ENCODE measurements around the gene AHCYL1. TPM values are rescaled to one million over a fixed set of nuclear protein-coding genes. Genes with fewer than 3 reads are reported as not detected.

Gene AHCYL1
- total RNA-seq, 3 donors from 2014 or later (not counting 1 experiment from before 2014, with no cell fraction given): 23.3 to 30.0 (median 29.1) TPM

GRCh38 chr1:109938556-109938955 is 46.0 kb upstream of the AHCYL1 start:
- H3K36me3 Mint-ChIP-seq: peaks cover 7% of the 10 kb centered on the region
- peaks cover 3 to 6% of the 10 kb centered on the region in 2 donors for H3K9me3 Mint-ChIP-seq
- H3K27me3 Mint-ChIP-seq (ENCODE audit: low read depth in 2 of 2): peaks cover 8 to 38% of the 10 kb centered on the region in 2 donors
- H3K36me3 ChIP-seq (ENCODE audit: control insufficient read depth, insufficient read depth, low read length): no peaks in the 10 kb centered on the region
- intact Hi-C loops (cut with micrococcal nuclease): no loop called here
- peaks cover 6% of the 10 kb centered on the region for H3K9me3 ChIP-seq (ENCODE audit: control insufficient read depth, insufficient read depth, low read length)
- no peak for ATAC-seq
- DNase-seq: no peak
- WGBS (ENCODE audit: insufficient coverage): 100% methylated on average over 1 of the region's 2 CpGs
- H3K4me1 Mint-ChIP-seq: peaks cover 5 to 6% of the 10 kb centered on the region in 2 donors
- H3K4me3 ChIP-seq (ENCODE audit: low read length): no peak overlapping the region
- no peak for TF ChIP-seq CTCF (IDR thresholded peaks at IDR 0.05)
- peaks cover 10% of the 10 kb centered on the region for H3K4me1 ChIP-seq (ENCODE audit: control insufficient read depth, insufficient read depth, low read length)
- H3K27ac ChIP-seq (ENCODE audit: low read length): no peak overlapping the region
- H3K27ac Mint-ChIP-seq: no peak overlapping the region
- no peaks in the 10 kb centered on the region for H3K27me3 ChIP-seq (ENCODE audit: control insufficient read depth, insufficient read depth, low read length)
- no peak overlapping the region for H3K4me3 Mint-ChIP-seq

DNA sequence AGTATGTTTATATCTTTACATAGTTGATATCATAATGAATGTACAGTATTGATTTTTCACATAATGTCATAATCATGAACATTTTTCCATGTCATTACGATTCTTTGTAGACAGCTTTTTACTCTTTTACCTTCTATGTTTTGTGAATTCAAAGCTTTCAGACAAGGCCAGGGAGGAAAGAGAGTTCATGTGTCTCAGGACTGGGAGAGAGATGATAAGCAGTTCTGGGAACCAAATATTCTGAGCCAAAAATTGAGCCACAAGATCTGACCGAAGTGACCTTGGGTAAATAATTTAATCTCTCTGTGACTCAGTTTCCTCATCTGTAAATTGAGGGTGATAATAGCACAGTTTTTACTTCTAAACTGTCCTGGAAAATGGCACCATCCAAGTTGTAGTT is 42.1 kb upstream of the AHCYL1 start:
- H3K9me3 Mint-ChIP-seq: peaks cover 0 to 2% of the 10 kb centered on the region in 2 donors
- no peak overlapping the region for H3K4me3 ChIP-seq (ENCODE audit: low read length)
- TF ChIP-seq CTCF (IDR thresholded peaks at IDR 0.05): no peak

DNA sequence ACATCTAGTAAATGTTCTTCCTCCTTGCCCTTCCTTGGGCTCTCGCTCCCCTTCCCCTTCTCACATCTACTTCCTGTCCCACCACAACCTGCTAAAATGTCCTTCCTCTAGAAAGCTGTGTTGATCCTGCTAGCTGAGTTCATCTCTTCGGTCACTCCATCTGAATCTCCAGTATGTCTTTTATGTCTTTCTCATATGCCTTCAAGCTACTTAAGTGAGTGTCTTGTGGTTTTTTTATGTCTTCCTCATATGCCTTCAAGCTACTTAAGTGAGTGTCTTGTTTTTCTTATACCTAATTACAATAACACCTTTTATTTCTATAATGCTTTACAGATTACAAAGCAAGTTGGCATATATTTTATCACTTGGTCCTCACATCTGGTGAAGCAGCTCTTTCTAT is 40.0 kb upstream of the AHCYL1 start:
- peaks cover 12 to 13% of the 10 kb centered on the region in 2 donors for H3K27me3 Mint-ChIP-seq (ENCODE audit: low read depth in 2 of 2)
- WGBS (ENCODE audit: insufficient coverage): 33% methylated on average over 2 of the region's 2 CpGs
- H3K36me3 Mint-ChIP-seq: no peaks in the 10 kb centered on the region
- H3K27me3 ChIP-seq (ENCODE audit: control insufficient read depth, insufficient read depth, low read length): no peaks in the 10 kb centered on the region
- DNase-seq: no peak
- H3K9me3 Mint-ChIP-seq: no peaks in the 10 kb centered on the region
- H3K4me1 ChIP-seq (ENCODE audit: control insufficient read depth, insufficient read depth, low read length): no peaks in the 10 kb centered on the region
- ATAC-seq: no peak
- no peaks in the 10 kb centered on the region for H3K9me3 ChIP-seq (ENCODE audit: control insufficient read depth, insufficient read depth, low read length)
- intact Hi-C loops (cut with micrococcal nuclease): no loop called here
- peaks cover 6 to 12% of the 10 kb centered on the region in 2 donors for H3K4me1 Mint-ChIP-seq
- H3K27ac Mint-ChIP-seq: no peak overlapping the region
- no peak overlapping the region for H3K27ac ChIP-seq (ENCODE audit: low read length)
- H3K4me3 Mint-ChIP-seq: no peak overlapping the region
- no peak for TF ChIP-seq CTCF (IDR thresholded peaks at IDR 0.05)
- H3K4me3 ChIP-seq (ENCODE audit: low read length): no peak overlapping the region
- no peaks in the 10 kb centered on the region for H3K36me3 ChIP-seq (ENCODE audit: control insufficient read depth, insufficient read depth, low read length)

More for the DNA sequence above, 42.1 kb upstream of the AHCYL1 start:
- no peak overlapping the region for H3K27ac Mint-ChIP-seq
- peaks cover 6% of the 10 kb centered on the region for H3K9me3 ChIP-seq (ENCODE audit: control insufficient read depth, insufficient read depth, low read length)
- peaks cover 13 to 25% of the 10 kb centered on the region in 2 donors for H3K27me3 Mint-ChIP-seq (ENCODE audit: low read depth in 2 of 2)
- no peaks in the 10 kb centered on the region for H3K27me3 ChIP-seq (ENCODE audit: control insufficient read depth, insufficient read depth, low read length)
- peaks cover 6 to 12% of the 10 kb centered on the region in 2 donors for H3K4me1 Mint-ChIP-seq
- no peaks in the 10 kb centered on the region for H3K4me1 ChIP-seq (ENCODE audit: control insufficient read depth, insufficient read depth, low read length)
- H3K36me3 ChIP-seq (ENCODE audit: control insufficient read depth, insufficient read depth, low read length): no peaks in the 10 kb centered on the region
- no peaks in the 10 kb centered on the region for H3K36me3 Mint-ChIP-seq
- ATAC-seq (no peak), DNase-seq (no peak)
- H3K27ac ChIP-seq (ENCODE audit: low read length): no peak overlapping the region
- H3K4me3 Mint-ChIP-seq: no peak overlapping the region
- intact Hi-C loops (cut with micrococcal nuclease): no loop called here
- WGBS (ENCODE audit: insufficient coverage): 100% methylated on average over 1 of the region's 2 CpGs

DNA sequence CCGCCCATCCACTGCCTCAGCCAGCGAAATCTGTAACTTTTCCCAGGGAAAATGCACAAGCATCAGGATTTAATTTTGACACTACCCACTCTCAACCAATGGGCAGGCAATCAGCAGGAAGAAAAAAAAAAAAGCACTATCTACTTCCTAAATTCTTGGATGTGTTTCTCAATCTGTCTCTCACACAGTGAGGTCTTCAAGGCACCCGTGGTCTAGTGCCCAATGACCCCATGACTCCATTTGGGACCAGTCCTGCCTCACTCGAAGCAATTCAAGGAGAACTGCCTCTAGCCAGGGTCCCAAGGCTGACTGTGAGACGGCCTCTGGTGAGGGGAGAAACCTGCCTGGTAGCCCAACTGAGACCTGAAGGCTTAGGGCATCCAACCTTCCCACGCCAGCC is 38.1 kb upstream of the AHCYL1 start:
- Mint-ChIP-seq H3K4me1 (peaks cover 6 to 12% of the 10 kb centered on the region in 2 donors), H3K4me3 (no peak overlapping the region), H3K9me3 (no peaks in the 10 kb centered on the region), H3K36me3 (no peaks in the 10 kb centered on the region), H3K27ac (no peak overlapping the region), H3K27me3 (ENCODE audit: low read depth in 2 of 2) (peaks cover 9 to 12% of the 10 kb centered on the region in 2 donors)
- no peaks in the 10 kb centered on the region for H3K9me3 ChIP-seq (ENCODE audit: control insufficient read depth, insufficient read depth, low read length)
- no peak overlapping the region for H3K27ac ChIP-seq (ENCODE audit: low read length)
- no peak overlapping the region for H3K4me3 ChIP-seq (ENCODE audit: low read length)
- 85% methylated on average over 6 of the region's 6 CpGs for WGBS (ENCODE audit: insufficient coverage)
- no peaks in the 10 kb centered on the region for H3K27me3 ChIP-seq (ENCODE audit: control insufficient read depth, insufficient read depth, low read length)
- no peaks in the 10 kb centered on the region for H3K4me1 ChIP-seq (ENCODE audit: control insufficient read depth, insufficient read depth, low read length)
- no peak for ATAC-seq
- no peak for DNase-seq
- no peaks in the 10 kb centered on the region for H3K36me3 ChIP-seq (ENCODE audit: control insufficient read depth, insufficient read depth, low read length)
- no peak for TF ChIP-seq CTCF (IDR thresholded peaks at IDR 0.05)
- intact Hi-C loops (cut with micrococcal nuclease): no loop called here
